ENCODE data around the gene FLT3LG.

DNA sequence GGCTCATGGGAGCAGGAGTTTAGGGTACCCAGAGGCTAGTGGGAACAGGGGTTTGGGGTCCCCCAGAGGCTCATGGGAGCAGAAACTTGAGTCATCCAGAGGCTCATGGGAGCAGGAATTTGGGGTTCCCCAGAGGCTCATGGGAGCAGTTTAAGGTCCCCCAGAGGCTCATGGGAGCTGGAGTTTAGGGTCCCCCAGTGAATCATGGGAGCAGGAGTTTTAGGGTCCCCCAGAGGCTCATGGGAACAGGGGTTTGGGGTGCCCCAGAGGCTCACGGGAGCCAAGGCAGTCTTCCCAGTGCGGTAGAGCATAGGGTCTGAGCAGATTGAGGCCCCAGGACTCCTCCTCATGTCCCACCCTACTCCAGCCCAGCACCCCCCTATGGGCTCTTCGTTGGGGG lies 8.6 kb upstream of the FLT3LG start:
- TF ChIP-seq EZH2phosphoT487 (IDR thresholded peaks at IDR 0.05; ENCODE audit: insufficient read depth, low read depth), result no peak
- no peak for TF ChIP-seq EZH2 (IDR thresholded peaks at IDR 0.05; ENCODE audit: insufficient read depth, poor library complexity, severe bottlenecking)

Data from GM23248 (cell line).